ENCODE results near the gene NEK9.

Gene NEK9

DNA sequence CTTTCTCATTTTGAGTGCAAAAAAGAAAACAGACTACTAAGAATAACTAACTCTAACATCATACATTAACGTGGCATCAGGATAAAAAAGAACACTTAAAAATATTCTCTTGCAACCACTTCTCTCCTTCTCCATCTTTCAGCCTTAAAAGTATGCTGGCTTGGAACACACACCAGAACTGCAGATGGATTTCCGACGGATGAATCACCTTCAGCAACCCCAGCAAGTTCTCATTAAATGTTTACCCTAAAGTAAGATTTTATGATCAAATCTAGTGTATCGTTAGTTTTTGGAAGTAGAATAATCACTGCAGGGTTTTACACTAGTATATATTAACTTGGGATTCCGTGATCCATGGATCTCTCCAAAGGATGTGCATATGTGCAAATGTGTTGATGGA, 1.2 kb downstream of the NEK9 start:
- TF ChIP-seq, protein P1, sequence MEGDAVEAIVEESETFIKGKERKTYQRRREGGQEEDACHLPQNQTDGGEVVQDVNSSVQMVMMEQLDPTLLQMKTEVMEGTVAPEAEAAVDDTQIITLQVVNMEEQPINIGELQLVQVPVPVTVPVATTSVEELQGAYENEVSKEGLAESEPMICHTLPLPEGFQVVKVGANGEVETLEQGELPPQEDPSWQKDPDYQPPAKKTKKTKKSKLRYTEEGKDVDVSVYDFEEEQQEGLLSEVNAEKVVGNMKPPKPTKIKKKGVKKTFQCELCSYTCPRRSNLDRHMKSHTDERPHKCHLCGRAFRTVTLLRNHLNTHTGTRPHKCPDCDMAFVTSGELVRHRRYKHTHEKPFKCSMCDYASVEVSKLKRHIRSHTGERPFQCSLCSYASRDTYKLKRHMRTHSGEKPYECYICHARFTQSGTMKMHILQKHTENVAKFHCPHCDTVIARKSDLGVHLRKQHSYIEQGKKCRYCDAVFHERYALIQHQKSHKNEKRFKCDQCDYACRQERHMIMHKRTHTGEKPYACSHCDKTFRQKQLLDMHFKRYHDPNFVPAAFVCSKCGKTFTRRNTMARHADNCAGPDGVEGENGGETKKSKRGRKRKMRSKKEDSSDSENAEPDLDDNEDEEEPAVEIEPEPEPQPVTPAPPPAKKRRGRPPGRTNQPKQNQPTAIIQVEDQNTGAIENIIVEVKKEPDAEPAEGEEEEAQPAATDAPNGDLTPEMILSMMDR (IDR thresholded peaks at IDR 0.05; ENCODE audit: low read depth, low read length): no peak
- peak overlapping the region; percentile 62; the same call in 1 of the 2 replicates for H3K4me3 ChIP-seq (ENCODE audit: low read depth, low read length)

DNA sequence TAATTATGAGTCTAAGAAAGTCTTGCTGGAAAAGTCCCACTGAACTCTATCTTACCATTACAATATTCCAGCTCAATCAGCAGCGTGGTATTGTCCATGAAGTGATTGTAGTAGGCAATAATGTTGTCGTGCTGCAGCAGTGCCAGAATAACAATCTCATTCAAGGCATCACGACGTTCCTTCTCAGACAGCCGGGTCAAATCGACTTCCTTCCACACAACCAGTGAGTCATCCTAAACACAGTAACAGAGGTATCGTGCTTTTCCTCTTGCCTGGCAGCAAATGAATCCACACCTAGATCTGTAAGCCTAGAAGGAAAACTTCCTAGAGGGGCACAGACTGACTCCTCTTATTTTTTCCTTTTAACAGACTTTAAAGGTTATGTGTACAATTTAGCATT, 2.9 kb downstream of the NEK9 start:
- H3K4me3 ChIP-seq (ENCODE audit: low read depth, low read length): no peak overlapping the region
- TF ChIP-seq, protein P1 (IDR thresholded peaks at IDR 0.05; ENCODE audit: low read depth, low read length): no peak

DNA sequence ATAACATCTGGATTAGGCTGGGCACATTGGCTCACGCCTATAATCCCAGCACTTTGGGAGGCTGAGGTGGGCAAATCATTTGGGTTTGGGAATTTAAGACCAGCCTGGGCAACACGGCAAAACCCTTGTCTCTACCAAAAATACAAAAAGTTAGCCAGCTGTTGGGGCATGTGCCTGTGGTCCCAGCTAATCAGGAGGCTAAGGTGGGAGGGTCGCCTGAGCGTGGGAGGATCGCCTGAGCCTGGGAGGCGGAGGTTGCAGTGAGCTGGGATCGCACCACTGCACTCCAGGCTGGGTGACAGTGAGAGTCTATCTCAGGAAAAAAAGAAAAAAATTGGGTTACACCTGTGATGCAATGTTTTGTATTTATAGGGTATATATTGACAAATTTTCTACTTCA, 5.3 kb downstream of the NEK9 start:
- no peak overlapping the region for H3K4me3 ChIP-seq (ENCODE audit: low read depth, low read length)
- TF ChIP-seq, protein P1 (IDR thresholded peaks at IDR 0.05; ENCODE audit: low read depth, low read length): no peak

DNA sequence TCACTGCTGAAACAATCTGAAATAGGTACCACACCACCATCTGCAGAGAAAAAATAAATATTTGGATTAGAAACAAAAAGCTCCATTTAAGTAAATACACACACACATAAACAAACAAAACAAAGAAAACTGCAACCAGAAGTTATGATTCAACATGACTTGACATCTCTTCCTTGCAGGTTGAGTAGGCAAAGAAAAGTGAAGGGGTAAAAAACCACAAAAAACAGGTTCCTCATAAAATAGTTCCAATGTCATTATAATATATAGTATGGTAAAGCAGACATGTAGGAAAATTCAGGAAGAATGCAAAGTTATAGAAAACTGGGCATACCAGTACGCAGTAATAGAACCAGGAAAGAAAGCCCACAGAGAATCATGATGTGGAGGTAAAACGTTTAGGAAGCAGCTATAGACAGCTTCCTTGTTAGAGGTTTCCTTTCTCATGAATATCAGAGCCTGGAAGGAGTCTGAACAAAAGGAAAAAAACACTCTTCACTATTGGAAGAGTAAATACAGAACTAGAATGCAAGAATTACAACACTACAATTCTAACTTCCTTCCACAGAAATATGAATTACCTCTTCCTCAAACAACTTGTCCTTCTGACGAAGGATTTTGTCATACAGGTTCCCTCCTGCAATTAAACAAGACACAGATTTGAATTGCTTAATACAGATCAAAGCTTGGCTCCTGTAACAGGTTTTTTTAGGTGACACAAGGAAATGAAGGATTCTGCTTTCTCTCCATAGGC, 6.1 kb downstream of the NEK9 start:
- H3K4me3 ChIP-seq (ENCODE audit: low read depth, low read length): no peak overlapping the region
- TF ChIP-seq, protein P1 (IDR thresholded peaks at IDR 0.05; ENCODE audit: low read depth, low read length): no peak

DNA sequence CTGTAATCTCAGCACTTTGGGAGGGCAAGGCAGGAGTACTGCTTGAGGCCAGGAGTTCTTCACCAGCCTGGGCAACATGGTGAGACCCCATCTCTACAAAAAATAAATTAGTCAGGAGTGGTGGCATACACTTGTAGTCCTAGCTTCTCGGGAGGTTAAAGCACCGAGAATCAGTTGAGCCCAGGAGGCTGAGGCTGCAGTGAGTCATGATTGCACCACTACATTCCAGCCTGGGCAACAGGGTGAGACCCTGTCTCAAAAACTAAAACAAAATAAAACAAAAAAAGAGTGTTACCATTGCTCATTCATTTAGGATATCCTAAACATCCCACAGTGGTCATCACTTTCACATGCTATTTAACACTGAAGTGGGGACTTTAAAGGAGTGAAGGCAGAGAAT, 7.8 kb downstream of the NEK9 start:
- TF ChIP-seq, protein P1 (IDR thresholded peaks at IDR 0.05; ENCODE audit: low read depth, low read length): no peak
- no peak overlapping the region for H3K4me3 ChIP-seq (ENCODE audit: low read depth, low read length)

DNA sequence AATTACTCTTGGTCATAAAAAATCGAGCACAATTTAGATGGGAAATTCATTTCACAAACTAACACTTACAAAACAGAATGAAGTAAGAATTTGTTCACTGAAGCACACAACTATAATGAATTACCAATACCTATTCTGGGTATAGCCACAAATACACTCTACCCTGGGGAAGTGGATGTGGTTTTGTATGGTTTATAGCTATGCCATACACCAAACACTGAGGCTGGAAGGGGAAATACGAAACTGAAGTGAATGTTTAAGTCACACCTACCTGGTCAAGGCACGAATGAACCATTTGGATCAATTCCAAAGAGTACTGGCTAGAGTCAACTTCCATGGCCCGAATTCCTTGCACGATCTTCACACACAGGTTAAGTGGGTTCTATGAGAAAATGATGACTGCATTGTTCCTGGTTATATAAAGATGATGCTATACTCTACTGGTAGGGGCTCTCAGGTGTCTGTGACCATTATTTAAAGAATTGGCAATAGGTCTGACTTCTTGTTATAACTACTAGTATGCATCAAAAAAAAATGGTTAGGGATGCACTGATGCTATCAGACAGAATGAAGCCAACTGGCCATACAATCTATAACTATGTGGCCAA, 12.8 kb downstream of the NEK9 start:
- no peak overlapping the region for H3K4me3 ChIP-seq (ENCODE audit: low read depth, low read length)
- TF ChIP-seq, protein P1 (IDR thresholded peaks at IDR 0.05; ENCODE audit: low read depth, low read length): no peak

DNA sequence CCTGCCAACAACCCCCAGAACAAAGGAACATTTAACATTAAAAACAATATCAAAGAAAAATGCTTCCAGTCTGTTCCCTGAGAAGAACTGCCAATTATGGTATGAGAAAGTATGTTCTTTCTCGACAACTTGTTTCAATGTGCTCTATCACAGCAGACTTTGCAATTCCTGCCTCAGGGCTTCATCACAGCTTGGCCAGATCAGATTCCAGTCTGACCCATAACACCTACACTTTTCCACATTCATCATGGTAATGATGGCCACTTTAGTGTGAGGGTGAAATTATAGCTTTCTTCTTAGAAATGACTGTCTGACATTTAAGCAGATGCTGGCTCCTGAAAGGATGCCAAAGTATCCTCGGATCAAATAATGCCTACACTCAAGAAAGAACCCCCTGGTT, 17.0 kb downstream of the NEK9 start:
- no peak overlapping the region for H3K4me3 ChIP-seq (ENCODE audit: low read depth, low read length)
- TF ChIP-seq, protein P1 (IDR thresholded peaks at IDR 0.05; ENCODE audit: low read depth, low read length): no peak

All from WI38 (cell line).